8988T (cell line): ENCODE data around the gene ARRDC5.
"Not testable (repeated sequence)": the region's sequence is repeated elsewhere in the genome, so short reads cannot be mapped to it uniquely, and the experiment has no call there.

Source experiments
- DNase-seq: peaks from one replicate; pipeline ENCODE4 v3.0.0; 2011

Gene ARRDC5

GRCh38 chr19:4909897-4910593 lies 7.3 kb upstream of the ARRDC5 start:
- peak; percentile 88 for DNase-seq

- DNase-seq: no peak
Measured at GRCh38 chr19:4909156-4909896, 6.6 kb upstream of the ARRDC5 start, which contains the start of gene UHRF1. TSS of gene UHRF1 (plus strand) at chr19:4909501. CDS start at chr19:4910886, 1,385 bp downstream.

GRCh38 chr19:4908781-4909155 lies 6.1 kb upstream of the ARRDC5 start:
- DNase-seq: no peak

- no peak for DNase-seq
Measured at GRCh38 chr19:4908360-4908759, 5.7 kb upstream of the ARRDC5 start.

- DNase-seq: no peak
Measured at GRCh38 chr19:4906963-4907362, 4.3 kb upstream of the ARRDC5 start.

- DNase-seq: no peak
Measured at GRCh38 chr19:4904481-4904880, 1.8 kb upstream of the ARRDC5 start.

- not testable (repeated sequence) for DNase-seq
Measured at GRCh38 chr19:4900879-4901278, 1.8 kb downstream of the ARRDC5 start.

GRCh38 chr19:4897146-4897545 lies 5.5 kb downstream of the ARRDC5 start:
- no peak for DNase-seq

- DNase-seq: no peak
Measured at GRCh38 chr19:4896372-4896771, 6.3 kb downstream of the ARRDC5 start.

GRCh38 chr19:4892962-4893361 lies 9.7 kb downstream of the ARRDC5 start:
- not testable (repeated sequence) for DNase-seq

- no peak for DNase-seq
Measured at GRCh38 chr19:4891066-4891465, 11.6 kb downstream of the ARRDC5 start.

- DNase-seq: no peak
Measured at GRCh38 chr19:4889034-4889815, 13.5 kb downstream of the ARRDC5 start.

GRCh38 chr19:4887803-4888202 lies 14.9 kb downstream of the ARRDC5 start:
- DNase-seq: not testable (repeated sequence)

- DNase-seq: not testable (repeated sequence)
Measured at GRCh38 chr19:4884993-4885392, 17.7 kb downstream of the ARRDC5 start.

- not testable (repeated sequence) for DNase-seq
Measured at GRCh38 chr19:4882874-4883273, 19.8 kb downstream of the ARRDC5 start.

- DNase-seq: no peak
Measured at GRCh38 chr19:4879041-4879440, 23.7 kb downstream of the ARRDC5 start.

GRCh38 chr19:4878491-4878968 lies 24.2 kb downstream of the ARRDC5 start:
- DNase-seq: no peak

GRCh38 chr19:4877753-4878490 lies 24.8 kb downstream of the ARRDC5 start:
- DNase-seq: no peak

GRCh38 chr19:4873930-4874329 lies 28.8 kb downstream of the ARRDC5 start:
- no peak for DNase-seq

GRCh38 chr19:4871711-4872110 lies 31.0 kb downstream of the ARRDC5 start:
- DNase-seq: no peak

- peak; percentile 51 for DNase-seq
Measured at GRCh38 chr19:4870025-4870700, 32.5 kb downstream of the ARRDC5 start.

- no peak for DNase-seq
Measured at GRCh38 chr19:4868286-4868834, 34.3 kb downstream of the ARRDC5 start.
